Muscle layer of duodenum (tissue), 2 donors: Measurements from ENCODE around the gene CDH23.

ENCODE experiments used
- H3K27ac ChIP-seq: one replicate; pipeline ENCODE4 v1.7.0; 2013; ENCODE audit warnings: mild to moderate bottlenecking, low read length
- H3K27me3 ChIP-seq: one replicate; pipeline ENCODE4 v1.7.0; 2013; ENCODE audit warnings: low read depth, mild to moderate bottlenecking, control low read depth, low read length
- H3K36me3 ChIP-seq, 2 donors: one replicate each; pipeline ENCODE4 v1.7.0; 2013; ENCODE audit warnings: low read length in 2 of 2, control low read depth in 1 of 2, mild to moderate bottlenecking in 1 of 2; ENCODE audit not compliant: insufficient read depth in 2 of 2, control insufficient read depth in 1 of 2
- H3K4me1 ChIP-seq, 2 donors: one replicate each; pipeline ENCODE4 v1.7.0; 2013; ENCODE audit warnings: low read length in 2 of 2, mild to moderate bottlenecking in 2 of 2, control low read depth in 1 of 2, moderate library complexity in 1 of 2; ENCODE audit not compliant: insufficient read depth in 2 of 2, control insufficient read depth in 1 of 2
- H3K4me3 ChIP-seq, 2 donors: one replicate each; pipeline ENCODE4 v1.7.0; 2013; ENCODE audit warnings: low read length in 2 of 2, low read depth in 1 of 2, mild to moderate bottlenecking in 1 of 2
- H3K9me3 ChIP-seq, 2 donors: one replicate each; pipeline ENCODE4 v1.7.0; 2013; ENCODE audit warnings: low read length in 2 of 2, control low read depth in 1 of 2, mild to moderate bottlenecking in 1 of 2; ENCODE audit not compliant: control insufficient read depth in 1 of 2
- donor health status: healthy.

Gene CDH23

DNA sequence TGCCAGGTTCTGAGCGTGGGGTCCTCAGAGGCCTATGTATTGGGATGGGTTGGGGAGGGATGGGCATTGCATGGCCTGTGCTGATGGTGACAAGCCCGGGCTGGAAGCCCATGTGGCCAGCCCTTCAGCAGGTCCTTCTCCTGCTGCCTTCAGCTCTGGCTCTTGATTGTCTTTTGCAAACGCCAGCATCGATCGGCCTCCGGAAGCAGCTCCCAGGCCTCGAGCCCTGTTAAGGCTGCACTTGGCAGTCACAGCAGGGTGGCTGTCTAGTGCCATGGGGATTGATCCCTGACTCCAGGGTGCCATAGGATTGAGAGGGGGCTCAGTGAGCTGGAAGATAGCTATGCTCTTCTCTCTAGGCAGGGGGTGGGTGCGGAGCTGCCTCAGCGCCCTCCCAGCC lies 51.4 kb downstream of the CDH23 start:
- no peaks in the 10 kb centered on the region for H3K4me1 ChIP-seq
- H3K9me3 ChIP-seq: no peaks in the 10 kb centered on the region
- H3K27me3 ChIP-seq: no peaks in the 10 kb centered on the region
- no peaks in the 10 kb centered on the region for H3K36me3 ChIP-seq
- H3K4me3 ChIP-seq: no peak overlapping the region
- no peak overlapping the region for H3K27ac ChIP-seq

DNA sequence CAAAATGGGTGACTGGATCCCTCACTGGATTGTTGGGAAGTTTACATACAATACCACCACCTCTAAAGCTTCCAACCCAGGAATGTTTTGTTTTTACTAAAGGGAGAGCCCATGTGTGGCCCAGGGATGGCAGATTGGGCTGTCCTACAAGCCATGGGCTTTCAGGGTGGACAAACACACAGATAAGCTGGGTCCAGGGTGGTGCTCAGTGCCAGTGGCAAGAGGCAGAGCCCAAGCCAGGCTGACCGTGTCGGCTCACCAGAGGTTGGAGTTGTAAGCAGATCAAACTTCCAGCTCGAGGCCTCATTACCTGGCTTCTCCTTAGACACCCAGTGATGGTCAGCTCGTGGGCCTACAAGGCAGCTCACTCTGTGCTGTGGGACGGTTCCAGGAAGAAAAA lies 52.3 kb downstream of the CDH23 start:
- Histone ChIP-seq H3K27ac (no peak overlapping the region), H3K4me1 (no peaks in the 10 kb centered on the region), H3K36me3 (no peaks in the 10 kb centered on the region), H3K4me3 (no peak overlapping the region), H3K9me3 (no peaks in the 10 kb centered on the region), H3K27me3 (no peaks in the 10 kb centered on the region)

GRCh38 chr10:71451754-71452153 lies 55.0 kb downstream of the CDH23 start:
- no peaks in the 10 kb centered on the region for H3K36me3 ChIP-seq
- no peak overlapping the region for H3K4me3 ChIP-seq
- H3K27ac ChIP-seq: no peak overlapping the region
- H3K4me1 ChIP-seq: no peaks in the 10 kb centered on the region
- H3K27me3 ChIP-seq: no peaks in the 10 kb centered on the region
- H3K9me3 ChIP-seq: no peaks in the 10 kb centered on the region

DNA sequence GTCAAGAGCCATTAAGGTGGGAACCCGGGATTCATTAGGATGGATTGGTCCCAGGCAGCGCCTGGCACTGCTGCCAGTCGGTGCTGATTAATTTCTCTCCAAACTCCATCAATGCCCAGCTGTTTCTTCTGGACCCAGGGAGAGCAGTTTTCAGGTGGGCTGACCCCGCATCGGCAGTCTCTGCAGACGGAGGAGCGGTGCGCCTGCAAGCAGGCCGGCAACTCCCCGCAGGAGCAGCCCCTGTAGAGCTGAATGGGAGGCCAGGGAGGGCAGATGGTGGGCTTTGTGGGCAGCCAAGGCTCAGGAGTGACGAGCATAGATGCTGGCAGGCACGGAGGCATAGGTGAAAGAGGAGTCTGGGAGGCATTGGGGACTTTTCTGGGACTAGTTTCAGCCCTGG lies 56.5 kb downstream of the CDH23 start:
- H3K4me1 ChIP-seq: no peaks in the 10 kb centered on the region
- no peaks in the 10 kb centered on the region for H3K9me3 ChIP-seq
- no peak overlapping the region for H3K27ac ChIP-seq
- H3K36me3 ChIP-seq: no peaks in the 10 kb centered on the region
- H3K4me3 ChIP-seq: no peak overlapping the region
- H3K27me3 ChIP-seq: no peaks in the 10 kb centered on the region

- H3K27ac ChIP-seq: no peak overlapping the region
- no peaks in the 10 kb centered on the region for H3K4me1 ChIP-seq
- no peaks in the 10 kb centered on the region for H3K9me3 ChIP-seq
- H3K36me3 ChIP-seq: no peaks in the 10 kb centered on the region
- no peaks in the 10 kb centered on the region for H3K27me3 ChIP-seq
- no peak overlapping the region for H3K4me3 ChIP-seq
Observed at GRCh38 chr10:71454347-71454746, 57.6 kb downstream of the CDH23 start.

GRCh38 chr10:71455035-71455434 lies 58.3 kb downstream of the CDH23 start:
- no peaks in the 10 kb centered on the region for H3K36me3 ChIP-seq
- H3K27ac ChIP-seq: no peak overlapping the region

DNA sequence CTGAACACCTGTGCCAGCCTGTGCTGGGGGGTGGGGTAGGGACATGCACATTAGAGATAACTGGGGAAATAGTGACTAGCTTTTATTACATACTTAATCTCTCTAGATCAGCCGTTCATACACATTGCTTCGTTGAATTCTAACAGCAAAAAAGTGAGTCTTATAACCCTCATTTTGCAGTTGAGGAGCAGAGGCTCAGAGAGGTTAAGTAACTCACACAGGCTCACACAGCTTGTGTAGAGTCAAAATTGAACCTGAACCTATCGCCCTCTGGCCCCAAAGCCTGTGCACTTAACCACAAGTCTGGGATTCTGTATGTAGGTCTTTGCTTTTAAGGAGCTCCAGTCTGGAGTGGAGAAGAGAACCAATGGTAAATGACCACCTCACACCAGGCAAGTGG lies 59.9 kb downstream of the CDH23 start:
- Histone ChIP-seq H3K36me3 (no peaks in the 10 kb centered on the region), H3K27ac (no peak overlapping the region), H3K9me3 (no peaks in the 10 kb centered on the region), H3K4me1 (no peaks in the 10 kb centered on the region), H3K4me3 (no peak overlapping the region), H3K27me3 (no peaks in the 10 kb centered on the region)

More at GRCh38 chr10:71455035-71455434, 58.3 kb downstream of the CDH23 start:
- Histone ChIP-seq H3K4me1 (no peaks in the 10 kb centered on the region), H3K27me3 (no peaks in the 10 kb centered on the region), H3K9me3 (no peaks in the 10 kb centered on the region), H3K4me3 (no peak overlapping the region)

GRCh38 chr10:71457908-71458307 lies 61.2 kb downstream of the CDH23 start:
- H3K27ac ChIP-seq: no peak overlapping the region
- no peaks in the 10 kb centered on the region for H3K36me3 ChIP-seq
- H3K4me1 ChIP-seq: no peaks in the 10 kb centered on the region
- no peaks in the 10 kb centered on the region for H3K27me3 ChIP-seq
- no peak overlapping the region for H3K4me3 ChIP-seq
- no peaks in the 10 kb centered on the region for H3K9me3 ChIP-seq

DNA sequence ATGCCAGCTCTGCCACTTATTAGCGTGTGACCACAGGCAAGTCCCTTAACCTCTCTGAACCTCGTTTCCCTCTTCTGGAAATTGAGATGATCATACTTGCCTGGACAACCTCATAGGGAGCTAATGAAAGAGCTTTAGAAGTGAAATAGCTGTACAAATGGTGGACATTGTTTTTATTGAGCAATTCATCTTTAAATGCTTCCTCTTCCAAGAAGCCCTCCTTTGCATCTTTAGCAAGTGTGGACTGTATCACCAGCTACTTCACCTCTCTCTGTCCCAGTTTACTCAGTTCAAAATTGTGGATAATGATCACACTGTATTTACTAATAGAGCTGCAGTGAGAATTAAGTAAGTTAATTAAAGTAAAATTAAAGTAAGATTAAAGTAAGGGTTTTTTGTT lies 61.7 kb downstream of the CDH23 start:
- H3K9me3 ChIP-seq: no peaks in the 10 kb centered on the region
- H3K4me1 ChIP-seq: no peaks in the 10 kb centered on the region
- no peak overlapping the region for H3K27ac ChIP-seq
- H3K36me3 ChIP-seq: no peaks in the 10 kb centered on the region
- H3K4me3 ChIP-seq: no peak overlapping the region
- H3K27me3 ChIP-seq: no peaks in the 10 kb centered on the region

- Histone ChIP-seq H3K27me3 (no peaks in the 10 kb centered on the region), H3K4me1 (no peaks in the 10 kb centered on the region), H3K36me3 (no peaks in the 10 kb centered on the region), H3K27ac (no peak overlapping the region), H3K4me3 (no peak overlapping the region), H3K9me3 (no peaks in the 10 kb centered on the region)
Observed at GRCh38 chr10:71459513-71459912, 62.8 kb downstream of the CDH23 start.

GRCh38 chr10:71460615-71461014 lies 63.9 kb downstream of the CDH23 start:
- Histone ChIP-seq H3K9me3 (no peaks in the 10 kb centered on the region), H3K27me3 (no peaks in the 10 kb centered on the region), H3K4me1 (no peaks in the 10 kb centered on the region), H3K27ac (no peak overlapping the region), H3K4me3 (no peak overlapping the region), H3K36me3 (no peaks in the 10 kb centered on the region)

GRCh38 chr10:71461457-71461856 lies 64.7 kb downstream of the CDH23 start:
- H3K36me3 ChIP-seq: no peaks in the 10 kb centered on the region
- H3K9me3 ChIP-seq: no peaks in the 10 kb centered on the region
- H3K4me3 ChIP-seq: no peak overlapping the region
- H3K27me3 ChIP-seq: no peaks in the 10 kb centered on the region
- no peaks in the 10 kb centered on the region for H3K4me1 ChIP-seq
- H3K27ac ChIP-seq: no peak overlapping the region
